Right atrium auricular region (tissue), 2 donors: Measurements from ENCODE around the gene LRMDA. TPM values are rescaled to one million over a fixed set of nuclear protein-coding genes. Genes with fewer than 3 reads are reported as not detected.

Experiments used
- DNase-seq: peaks from one replicate; pipeline ENCODE4 v3.0.0-alpha.2; 2019; ENCODE audit warnings: low spot score
- H3K27ac ChIP-seq, 2 donors: fragments of 200-600 bp; sonication (generic); 1 replicate in 1 of 2; 2 replicates in 1 of 2; pipeline ENCODE4 v1.5.1; 2016 to 2019
- H3K27me3 ChIP-seq, 2 donors: fragments of 200-600 bp; sonication (generic); one replicate each; pipeline versions ENCODE4 v1.5.1 to v1.6.0; 2017 to 2019
- H3K36me3 ChIP-seq: fragments of 200-600 bp; sonication (generic); one replicate; pipeline ENCODE4 v1.5.1; 2016
- H3K4me1 ChIP-seq, 2 donors: fragments of 200-600 bp; sonication (generic); one replicate each; pipeline versions ENCODE4 v1.5.1 to v1.6.0; 2017 to 2019
- H3K4me3 ChIP-seq, 2 donors: fragments of 200-600 bp; sonication (generic); 1 replicate in 1 of 2; 2 replicates in 1 of 2; pipeline ENCODE4 v1.5.1; 2017 to 2019; ENCODE audit warnings: mild to moderate bottlenecking in 1 of 2, moderate library complexity in 1 of 2
- H3K9me3 ChIP-seq, 2 donors: fragments of 200-600 bp; sonication (generic); one replicate each; pipeline ENCODE4 v1.5.1; 2019
- total RNA-seq, 2 donors: library from RNA; depleted of rRNA; stranded (reverse); fragments of >200 nt; gene quantifications; one replicate each; pipeline ENCODE4 v1.1.0, GENCODE V29; 2016
- TF ChIP-seq, protein P1 (sequence below), 2 donors: fragments of 200-600 bp; sonication (generic); IDR thresholded peaks; one replicate each; pipeline ENCODE4 v1.5.1; 2019; ENCODE audit warnings: antibody characterized with exemption in 2 of 2

LRMDA gene
- total RNA-seq, 2 donors from 2014 or later = 6.1 to 19.1 TPM

DNA sequence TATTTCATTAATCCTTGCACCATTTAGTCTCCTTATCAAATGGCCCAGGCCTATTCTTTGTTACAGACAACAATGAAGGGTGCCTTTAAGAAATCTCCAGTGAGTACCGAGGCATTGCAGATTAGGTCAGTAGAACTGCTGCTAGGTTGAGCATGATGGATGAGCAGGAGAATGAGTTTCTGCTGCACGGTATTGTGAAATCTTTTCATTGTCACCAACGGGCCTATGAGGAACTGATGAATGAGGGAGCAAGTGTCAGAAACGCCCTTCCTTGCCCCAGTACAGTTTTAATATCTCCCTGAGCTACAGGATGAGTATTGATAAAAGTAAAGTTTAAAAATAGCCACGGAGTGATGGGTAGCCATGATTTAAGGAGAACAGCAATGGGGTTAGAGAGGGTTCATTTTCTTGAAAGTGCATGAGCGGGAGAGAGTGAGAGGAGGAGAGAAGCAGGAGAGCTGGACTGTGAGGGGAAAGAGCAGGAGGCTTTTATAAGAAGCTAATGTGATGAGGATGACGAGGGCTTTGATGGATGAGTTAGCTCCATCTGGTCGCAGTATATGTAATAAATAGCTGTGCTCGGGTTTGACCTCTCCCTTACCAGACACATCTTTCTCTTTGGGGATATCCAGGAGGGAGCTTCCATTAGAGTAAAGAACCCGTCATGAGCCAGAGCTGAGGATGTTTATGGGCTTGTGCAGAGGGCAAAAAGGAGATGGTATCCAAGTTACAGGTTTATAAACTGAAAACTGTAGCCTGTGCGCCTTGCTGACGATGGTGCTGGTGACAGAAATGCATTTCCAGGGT is 526.1 kb downstream of the LRMDA start:
- Histone ChIP-seq H3K27me3 (no peaks in the 10 kb centered on the region), H3K9me3 (no peaks in the 10 kb centered on the region), H3K4me1 (no peaks in the 10 kb centered on the region), H3K4me3 (no peak overlapping the region), H3K36me3 (no peaks in the 10 kb centered on the region), H3K27ac (no peak overlapping the region)
- TF ChIP-seq, protein P1, sequence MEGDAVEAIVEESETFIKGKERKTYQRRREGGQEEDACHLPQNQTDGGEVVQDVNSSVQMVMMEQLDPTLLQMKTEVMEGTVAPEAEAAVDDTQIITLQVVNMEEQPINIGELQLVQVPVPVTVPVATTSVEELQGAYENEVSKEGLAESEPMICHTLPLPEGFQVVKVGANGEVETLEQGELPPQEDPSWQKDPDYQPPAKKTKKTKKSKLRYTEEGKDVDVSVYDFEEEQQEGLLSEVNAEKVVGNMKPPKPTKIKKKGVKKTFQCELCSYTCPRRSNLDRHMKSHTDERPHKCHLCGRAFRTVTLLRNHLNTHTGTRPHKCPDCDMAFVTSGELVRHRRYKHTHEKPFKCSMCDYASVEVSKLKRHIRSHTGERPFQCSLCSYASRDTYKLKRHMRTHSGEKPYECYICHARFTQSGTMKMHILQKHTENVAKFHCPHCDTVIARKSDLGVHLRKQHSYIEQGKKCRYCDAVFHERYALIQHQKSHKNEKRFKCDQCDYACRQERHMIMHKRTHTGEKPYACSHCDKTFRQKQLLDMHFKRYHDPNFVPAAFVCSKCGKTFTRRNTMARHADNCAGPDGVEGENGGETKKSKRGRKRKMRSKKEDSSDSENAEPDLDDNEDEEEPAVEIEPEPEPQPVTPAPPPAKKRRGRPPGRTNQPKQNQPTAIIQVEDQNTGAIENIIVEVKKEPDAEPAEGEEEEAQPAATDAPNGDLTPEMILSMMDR (IDR thresholded peaks at IDR 0.05) = no peak
- no peak for DNase-seq

DNA sequence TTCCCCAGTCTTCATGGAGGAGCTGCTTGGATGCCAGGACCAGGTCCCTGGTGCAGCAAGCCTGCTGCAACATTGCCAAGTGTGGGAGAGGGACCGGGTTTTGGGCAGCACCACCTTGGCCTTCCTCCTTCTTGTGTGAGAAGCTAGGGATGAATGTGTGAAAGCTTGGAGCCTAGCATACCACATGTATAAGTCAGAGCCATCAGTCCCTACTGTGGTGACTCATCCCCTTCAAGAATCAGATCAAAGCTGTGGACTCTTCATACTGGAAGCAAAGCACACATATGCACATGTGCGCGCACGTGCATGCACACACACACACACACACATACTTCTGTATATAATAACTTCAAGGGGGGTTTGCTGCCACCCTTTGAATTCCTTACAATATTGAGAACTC is 527.8 kb downstream of the LRMDA start:
- no peaks in the 10 kb centered on the region for H3K9me3 ChIP-seq
- no peak for DNase-seq
- H3K27ac ChIP-seq = no peak overlapping the region
- H3K27me3 ChIP-seq = no peaks in the 10 kb centered on the region
- no peaks in the 10 kb centered on the region for H3K36me3 ChIP-seq
- H3K4me1 ChIP-seq = no peaks in the 10 kb centered on the region
- TF ChIP-seq, protein P1 (IDR thresholded peaks at IDR 0.05) = no peak
- H3K4me3 ChIP-seq = no peak overlapping the region

GRCh38 chr10:75959912-75960311 is 528.5 kb downstream of the LRMDA start:
- Histone ChIP-seq H3K9me3 (no peaks in the 10 kb centered on the region), H3K27ac (no peak overlapping the region), H3K4me3 (no peak overlapping the region), H3K27me3 (no peaks in the 10 kb centered on the region), H3K4me1 (no peaks in the 10 kb centered on the region), H3K36me3 (no peaks in the 10 kb centered on the region)
- TF ChIP-seq, protein P1 (IDR thresholded peaks at IDR 0.05) = no peak
- no peak for DNase-seq

DNA sequence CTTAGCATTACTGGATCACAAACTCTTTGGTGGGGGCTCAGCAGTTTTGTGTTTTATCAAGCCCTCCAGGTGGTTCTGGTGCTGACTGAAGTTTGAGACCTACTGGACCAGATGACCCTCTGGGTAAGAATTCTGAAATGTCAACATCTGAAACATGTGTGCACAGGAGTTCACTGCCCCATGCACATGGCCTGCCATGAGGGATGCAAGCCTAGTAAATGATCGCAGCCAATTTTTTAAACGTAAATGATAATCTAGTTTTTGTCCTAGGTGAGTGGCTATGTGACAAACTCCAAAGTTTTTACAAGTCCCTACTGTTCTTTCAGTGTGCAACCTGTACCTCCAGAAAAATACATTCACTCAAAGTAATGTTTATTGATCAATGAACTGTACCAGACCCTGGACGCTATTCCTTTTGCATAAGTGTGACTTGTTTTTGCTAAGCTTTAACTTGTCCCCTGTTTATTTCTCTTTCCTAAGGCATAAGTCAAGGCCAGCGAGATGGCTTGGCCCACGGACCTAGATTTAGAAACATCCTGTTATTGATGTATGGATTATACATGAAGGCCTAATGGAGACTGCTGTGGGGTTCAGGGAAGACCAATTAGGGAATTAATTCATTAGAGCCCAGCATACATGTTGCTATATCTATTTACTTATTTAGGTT is 531.1 kb downstream of the LRMDA start:
- Histone ChIP-seq H3K36me3 (no peaks in the 10 kb centered on the region), H3K27me3 (no peaks in the 10 kb centered on the region), H3K4me1 (no peaks in the 10 kb centered on the region), H3K4me3 (no peak overlapping the region), H3K9me3 (no peaks in the 10 kb centered on the region), H3K27ac (no peak overlapping the region)
- TF ChIP-seq, protein P1 (IDR thresholded peaks at IDR 0.05) = no peak
- DNase-seq = no peak

DNA sequence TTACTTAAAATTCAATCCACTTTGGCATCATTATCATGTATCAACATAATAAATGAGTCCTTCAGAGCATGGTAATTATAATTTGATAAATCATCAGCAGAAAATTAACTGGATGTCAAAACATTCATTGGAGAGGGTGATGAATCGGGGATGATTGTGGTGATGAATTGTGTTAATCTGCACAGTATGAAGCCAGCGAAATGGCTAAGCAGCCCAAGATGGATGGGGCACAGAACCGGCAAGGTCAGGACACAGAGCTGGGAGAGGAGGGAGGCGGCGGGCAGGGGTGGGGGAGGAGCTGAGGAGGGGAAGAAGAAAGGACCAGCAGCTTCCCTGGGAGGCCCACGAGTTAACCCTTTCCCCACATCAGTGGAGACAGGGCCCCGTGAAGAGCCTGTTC is 536.1 kb downstream of the LRMDA start:
- no peaks in the 10 kb centered on the region for H3K9me3 ChIP-seq
- H3K27me3 ChIP-seq = no peaks in the 10 kb centered on the region
- no peak overlapping the region for H3K27ac ChIP-seq
- TF ChIP-seq, protein P1 (IDR thresholded peaks at IDR 0.05) = no peak
- no peak for DNase-seq
- H3K36me3 ChIP-seq = no peaks in the 10 kb centered on the region
- peaks cover 0 to 6% of the 10 kb centered on the region in 2 donors for H3K4me1 ChIP-seq
- no peak overlapping the region for H3K4me3 ChIP-seq
